Liver (tissue), 9 donors: Measurements from ENCODE around the gene ASPHD2. TPM values are rescaled to one million over a fixed set of nuclear protein-coding genes. Genes with fewer than 3 reads are reported as not detected.

Source experiments
- DNase-seq: peaks from one replicate; pipeline ENCODE4 v3.0.0-alpha.2; 2017; ENCODE audit warnings: low spot score
- H3K27ac ChIP-seq, 2 donors: one replicate each; pipeline ENCODE4 v1.7.0; 2013; ENCODE audit warnings: inconsistent platforms in 2 of 2, low read length in 2 of 2, control low read depth in 1 of 2, low read depth in 1 of 2, mild to moderate bottlenecking in 1 of 2
- H3K27me3 ChIP-seq, 4 donors: one replicate each; pipeline versions ENCODE4 v1.6.1 to v1.7.0; 2013; ENCODE audit warnings: low read length in 3 of 4, inconsistent platforms in 1 of 4, mild to moderate bottlenecking in 1 of 4, moderate library complexity in 1 of 4; ENCODE audit not compliant: control insufficient read depth in 4 of 4, insufficient read depth in 4 of 4
- H3K36me3 ChIP-seq, 4 donors: one replicate each; pipeline versions ENCODE4 v1.6.1 to v1.7.0; 2013; ENCODE audit warnings: low read length in 3 of 4, mild to moderate bottlenecking in 3 of 4, low read depth in 1 of 4, moderate library complexity in 1 of 4; ENCODE audit not compliant: control insufficient read depth in 4 of 4, insufficient read depth in 3 of 4
- H3K4me1 ChIP-seq, 4 donors: one replicate each; pipeline versions ENCODE4 v1.6.1 to v1.7.0; 2013; ENCODE audit warnings: low read length in 3 of 4, mild to moderate bottlenecking in 3 of 4, moderate library complexity in 1 of 4; ENCODE audit not compliant: control insufficient read depth in 4 of 4, insufficient read depth in 4 of 4
- H3K4me3 ChIP-seq, 3 donors: one replicate each; pipeline versions ENCODE4 v1.6.1 to v1.7.0; 2013; ENCODE audit warnings: low read length in 3 of 3, control low read depth in 1 of 3, low read depth in 1 of 3, mild to moderate bottlenecking in 1 of 3
- H3K9ac ChIP-seq, 2 donors: one replicate each; pipeline ENCODE4 v1.7.0; 2013; ENCODE audit warnings: low read length in 2 of 2, mild to moderate bottlenecking in 2 of 2, moderate library complexity in 2 of 2, control low read depth in 1 of 2, low read depth in 1 of 2
- H3K9me3 ChIP-seq, 4 donors: one replicate each; pipeline versions ENCODE4 v1.6.1 to v1.7.0; 2013; ENCODE audit warnings: low read length in 3 of 4; ENCODE audit not compliant: control insufficient read depth in 4 of 4
- EGR1 ChIP-seq, 2 donors: IDR thresholded peaks; 2 replicates each; pipeline ENCODE4 v1.6.1; 2016 to 2018; ENCODE audit warnings: antibody characterized with exemption in 2 of 2, low read depth in 2 of 2
- FOXA1 ChIP-seq: IDR thresholded peaks from 2 replicates; pipeline ENCODE4 v1.6.1; 2016; ENCODE audit warnings: antibody characterized with exemption
- FOXA2 ChIP-seq: IDR thresholded peaks from 2 replicates; pipeline ENCODE4 v1.6.1; 2016; ENCODE audit warnings: antibody characterized with exemption
- GABPA ChIP-seq, 2 donors: IDR thresholded peaks in 1 of 2; conservative IDR thresholded peaks in 1 of 2; 2 replicates each; pipeline ENCODE4 v1.6.1; 2016; ENCODE audit warnings: antibody characterized with exemption in 2 of 2, mild to moderate bottlenecking in 1 of 2, moderate library complexity in 1 of 2
- HNF4A ChIP-seq, 2 donors: conservative IDR thresholded peaks; 2 replicates each; pipeline ENCODE4 v1.6.1; 2016; ENCODE audit warnings: antibody characterized with exemption in 2 of 2, mild to moderate bottlenecking in 2 of 2
- HNF4G ChIP-seq: IDR thresholded peaks from 2 replicates; pipeline ENCODE4 v1.6.1; 2016; ENCODE audit warnings: antibody characterized with exemption
- JUND ChIP-seq, 2 donors: IDR thresholded peaks; 2 replicates each; pipeline ENCODE4 v1.6.1; 2016; ENCODE audit warnings: antibody characterized with exemption in 2 of 2
- NR2F2 ChIP-seq: IDR thresholded peaks from 2 replicates; pipeline ENCODE4 v1.6.1; 2016; ENCODE audit warnings: antibody characterized with exemption
- RAD21 ChIP-seq, 2 donors: IDR thresholded peaks; 2 replicates each; pipeline ENCODE4 v1.6.1; 2016; ENCODE audit warnings: antibody characterized with exemption in 2 of 2, mild to moderate bottlenecking in 2 of 2
- RXRA ChIP-seq, 2 donors: IDR thresholded peaks; 2 replicates each; pipeline ENCODE4 v1.6.1; 2017 to 2018; ENCODE audit warnings: antibody characterized with exemption in 2 of 2, mild to moderate bottlenecking in 1 of 2
- TAF1 ChIP-seq: conservative IDR thresholded peaks from 2 replicates; pipeline ENCODE4 v1.6.1; 2016; ENCODE audit warnings: antibody characterized with exemption, mild to moderate bottlenecking
- YY1 ChIP-seq: IDR thresholded peaks from 2 replicates; pipeline ENCODE4 v1.6.1; 2016; ENCODE audit warnings: antibody characterized with exemption, mild to moderate bottlenecking
- WGBS: extraction: QIAGEN DNeasy Blood & Tissue Kit; methylation state at CpG from one replicate; pipeline ENCODE4 v1.1.7; 2013; 5-methylcytosine and 5-hydroxymethylcytosine counted together
- polyA plus RNA-seq, 2 donors: library from polyadenylated mRNA; stranded (reverse) in 1 of 2; unstranded in 1 of 2; fragments of 200-250 nt in 1 of 2; fragments of >200 nt in 1 of 2; fragmentation: Nextera tagmentation in 1 of 2; extraction: Ambion mirVana in 1 of 2; gene quantifications; one replicate each; pipeline versions ENCODE4 v1.2.1 to v1.2.3, GENCODE V29; 2013 to 2015
- total RNA-seq, 2 donors: library from RNA; depleted of rRNA; stranded (reverse); fragments of >200 nt; gene quantifications; one replicate each; pipeline ENCODE4 v1.2.3, GENCODE V29; 2014
- TF ChIP-seq, protein P1 (sequence below): IDR thresholded peaks from 2 replicates; pipeline ENCODE4 v1.6.1; 2016; ENCODE audit warnings: antibody characterized with exemption
- TF ChIP-seq, protein P2 (sequence below): fragments of 150-350 bp; IDR thresholded peaks from 2 replicates; pipeline ENCODE4 v1.5.1; 2017; ENCODE audit warnings: improper control_type of control experiment, low read depth, low read length; ENCODE audit not compliant: missing input control
- TF ChIP-seq, protein P3 (sequence below): IDR thresholded peaks from 2 replicates; pipeline ENCODE4 v1.6.1; 2016; ENCODE audit warnings: antibody characterized with exemption
- donor health status: healthy.
- donor health status: healthy.
- donor health status: healthy.
- donor health status: healthy.
- donor health status: healthy.

The ASPHD2 gene
- total and polyA plus RNA-seq, 4 donors = 0.12 to 0.47 (median 0.18) TPM

DNA sequence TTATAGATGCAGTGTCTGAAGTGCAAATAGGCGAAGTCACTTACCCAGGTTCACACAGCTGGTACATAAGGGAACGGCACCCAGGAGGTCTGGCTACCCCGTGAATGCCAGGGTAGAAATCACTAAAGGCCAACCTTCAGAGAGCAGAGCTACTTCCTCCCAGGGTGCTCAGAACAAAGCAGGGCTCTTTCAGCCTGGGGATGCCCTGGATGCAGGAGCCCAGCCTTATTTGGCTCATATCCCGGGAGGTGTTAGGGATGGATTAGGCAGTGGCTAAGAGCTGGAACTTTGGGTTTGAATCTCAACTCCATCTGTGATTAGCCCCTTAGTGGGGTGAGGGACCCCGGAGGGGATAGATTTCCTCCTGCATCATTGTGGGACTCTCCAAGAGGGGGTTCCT lies 33.1 kb upstream of the ASPHD2 start (continued):
- TF ChIP-seq, protein P1, sequence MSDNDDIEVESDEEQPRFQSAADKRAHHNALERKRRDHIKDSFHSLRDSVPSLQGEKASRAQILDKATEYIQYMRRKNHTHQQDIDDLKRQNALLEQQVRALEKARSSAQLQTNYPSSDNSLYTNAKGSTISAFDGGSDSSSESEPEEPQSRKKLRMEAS = no peak
- no peak for TF ChIP-seq RXRA (IDR thresholded peaks at IDR 0.05)
- no peak for TF ChIP-seq TAF1

DNA sequence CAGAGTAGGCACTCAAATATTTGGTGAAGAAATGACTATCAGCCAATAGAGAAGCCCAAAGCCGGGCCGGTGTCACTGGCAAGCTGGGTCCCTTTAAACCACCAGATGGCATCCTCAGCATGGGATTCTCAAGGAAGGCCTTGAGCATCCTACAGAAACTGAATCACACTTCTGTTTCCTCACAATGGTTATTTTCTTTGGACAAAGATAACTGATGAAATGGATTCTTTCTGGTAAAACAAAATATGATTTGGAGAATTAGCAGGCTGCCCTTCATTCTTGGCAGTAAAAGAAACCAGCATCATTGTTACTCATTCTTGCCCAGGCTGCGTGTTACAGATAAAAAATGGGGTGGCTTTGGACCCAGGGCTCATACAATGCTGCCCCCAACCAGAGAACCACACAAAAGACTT lies 30.3 kb upstream of the ASPHD2 start:
- Histone ChIP-seq H3K27ac (no peak overlapping the region), H3K9ac (no peak overlapping the region), H3K27me3 (peaks cover 0 to 4% (median 0%) of the 10 kb centered on the region in 4 donors), H3K4me1 (no peaks in the 10 kb centered on the region), H3K36me3 (no peaks in the 10 kb centered on the region), H3K9me3 (no peaks in the 10 kb centered on the region), H3K4me3 (no peak overlapping the region)
- TF ChIP-seq, protein P2, sequence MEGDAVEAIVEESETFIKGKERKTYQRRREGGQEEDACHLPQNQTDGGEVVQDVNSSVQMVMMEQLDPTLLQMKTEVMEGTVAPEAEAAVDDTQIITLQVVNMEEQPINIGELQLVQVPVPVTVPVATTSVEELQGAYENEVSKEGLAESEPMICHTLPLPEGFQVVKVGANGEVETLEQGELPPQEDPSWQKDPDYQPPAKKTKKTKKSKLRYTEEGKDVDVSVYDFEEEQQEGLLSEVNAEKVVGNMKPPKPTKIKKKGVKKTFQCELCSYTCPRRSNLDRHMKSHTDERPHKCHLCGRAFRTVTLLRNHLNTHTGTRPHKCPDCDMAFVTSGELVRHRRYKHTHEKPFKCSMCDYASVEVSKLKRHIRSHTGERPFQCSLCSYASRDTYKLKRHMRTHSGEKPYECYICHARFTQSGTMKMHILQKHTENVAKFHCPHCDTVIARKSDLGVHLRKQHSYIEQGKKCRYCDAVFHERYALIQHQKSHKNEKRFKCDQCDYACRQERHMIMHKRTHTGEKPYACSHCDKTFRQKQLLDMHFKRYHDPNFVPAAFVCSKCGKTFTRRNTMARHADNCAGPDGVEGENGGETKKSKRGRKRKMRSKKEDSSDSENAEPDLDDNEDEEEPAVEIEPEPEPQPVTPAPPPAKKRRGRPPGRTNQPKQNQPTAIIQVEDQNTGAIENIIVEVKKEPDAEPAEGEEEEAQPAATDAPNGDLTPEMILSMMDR = peak; percentile 54
- peak; percentile 80 to 81 for TF ChIP-seq RAD21 (IDR thresholded peaks at IDR 0.05)
- TF ChIP-seq HNF4G = no peak
- 32% methylated on average over 3 of the region's 3 CpGs for WGBS
- peak; percentile 41 for DNase-seq

DNA sequence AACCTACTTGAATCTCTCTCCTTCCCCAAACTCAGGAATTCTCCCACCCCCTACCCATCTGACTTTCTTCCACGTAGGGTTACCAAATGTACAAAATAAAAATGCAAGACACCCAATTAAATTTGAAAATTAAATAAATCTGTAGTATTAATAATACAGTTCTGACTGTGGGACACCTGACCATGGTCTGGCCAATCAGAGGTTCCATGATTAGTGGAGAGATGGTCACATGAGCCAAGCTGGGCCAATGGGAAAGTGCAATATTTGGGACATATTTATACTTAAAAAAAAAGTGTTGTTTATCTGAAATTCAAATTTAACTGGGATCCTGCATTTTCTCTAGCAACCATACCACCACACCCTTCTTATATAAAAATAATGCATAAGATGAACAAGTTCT lies 29.8 kb upstream of the ASPHD2 start:
- Histone ChIP-seq H3K27me3 (peaks cover 0 to 4% (median 0%) of the 10 kb centered on the region in 4 donors), H3K9me3 (no peaks in the 10 kb centered on the region), H3K36me3 (no peaks in the 10 kb centered on the region), H3K4me3 (no peak overlapping the region), H3K27ac (no peak overlapping the region), H3K9ac (no peak overlapping the region), H3K4me1 (no peaks in the 10 kb centered on the region)
- no peak for DNase-seq
- TF ChIP-seq EGR1 (IDR thresholded peaks at IDR 0.05; ENCODE audit: low read depth in 2 of 2) (no peak), TAF1 (no peak), HNF4A (conservative IDR thresholded peaks at IDR 0.05) (no peak), YY1 (no peak), FOXA1 (no peak), FOXA2 (no peak)
- TF ChIP-seq, protein P3, sequence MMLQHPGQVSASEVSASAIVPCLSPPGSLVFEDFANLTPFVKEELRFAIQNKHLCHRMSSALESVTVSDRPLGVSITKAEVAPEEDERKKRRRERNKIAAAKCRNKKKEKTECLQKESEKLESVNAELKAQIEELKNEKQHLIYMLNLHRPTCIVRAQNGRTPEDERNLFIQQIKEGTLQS = no peak
- TF ChIP-seq, protein P2 = no peak
- WGBS = 68% methylated on average over 1 of the region's 1 CpG

DNA sequence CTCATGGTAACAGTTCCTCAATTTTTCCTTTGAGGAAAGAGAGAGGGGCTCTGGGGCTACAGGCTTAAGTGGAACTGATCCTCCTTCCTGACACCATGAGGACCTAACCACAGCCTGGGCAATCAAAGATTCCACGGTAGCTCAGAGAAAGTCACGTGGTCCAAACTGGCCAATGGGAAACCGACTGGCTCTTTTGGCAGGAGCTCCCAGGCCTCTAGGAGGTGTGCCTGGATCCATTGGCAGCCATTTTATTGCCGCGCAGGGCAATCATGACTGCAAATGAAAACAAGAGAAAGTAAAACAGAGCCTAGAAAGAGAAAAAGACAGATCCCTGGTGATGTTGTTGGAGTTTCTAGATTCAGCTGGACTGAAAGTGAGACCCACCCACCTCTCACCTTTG lies 27.3 kb upstream of the ASPHD2 start:
- DNase-seq = no peak
- Histone ChIP-seq H3K36me3 (no peaks in the 10 kb centered on the region), H3K4me3 (no peak overlapping the region), H3K9ac (no peak overlapping the region), H3K9me3 (no peaks in the 10 kb centered on the region), H3K4me1 (no peaks in the 10 kb centered on the region), H3K27ac (no peak overlapping the region), H3K27me3 (peaks cover 0 to 4% (median under 1%) of the 10 kb centered on the region in 4 donors)
- WGBS = 79% methylated on average over 5 of the region's 5 CpGs
- TF ChIP-seq HNF4G = no peak
- no peak for TF ChIP-seq GABPA (IDR thresholded peaks at IDR 0.05 in 1 of 2, conservative IDR thresholded peaks at IDR 0.05 in 1 of 2)
- TF ChIP-seq HNF4A (conservative IDR thresholded peaks at IDR 0.05) = no peak
- TF ChIP-seq FOXA1 = no peak
- TF ChIP-seq JUND (IDR thresholded peaks at IDR 0.05) = no peak
- no peak for TF ChIP-seq TAF1
- TF ChIP-seq RAD21 (IDR thresholded peaks at IDR 0.05) = no peak
- TF ChIP-seq, protein P2 = no peak
- TF ChIP-seq EGR1 (IDR thresholded peaks at IDR 0.05; ENCODE audit: low read depth in 2 of 2) = no peak
- TF ChIP-seq RXRA (IDR thresholded peaks at IDR 0.05) = no peak
- no peak for TF ChIP-seq NR2F2
- TF ChIP-seq FOXA2 = no peak
- TF ChIP-seq, protein P1 = no peak
